GM18519 (cell line): ENCODE data around the gene TINAGL1.

Experiments used
- ATAC-seq: cut with Tn5 transposase; IDR thresholded peaks from one replicate; pipeline ENCODE4 v1.9.1; 2021; ENCODE audit warnings: mild to moderate bottlenecking, moderate library complexity; ENCODE audit not compliant: unreplicated experiment, low FRiP score

Gene TINAGL1

GRCh38 chr1:31567956-31568570 is 8.3 kb upstream of the TINAGL1 start:
- ATAC-seq = no peak

- ATAC-seq = no peak
Observed at GRCh38 chr1:31568895-31569595, 7.3 kb upstream of the TINAGL1 start.

GRCh38 chr1:31569596-31570173 is 6.6 kb upstream of the TINAGL1 start:
- ATAC-seq = no peak

GRCh38 chr1:31570228-31570627 is 6.1 kb upstream of the TINAGL1 start:
- no peak for ATAC-seq

- ATAC-seq = no peak
Observed at GRCh38 chr1:31570906-31571305, 5.4 kb upstream of the TINAGL1 start.

- ATAC-seq = no peak
Observed at GRCh38 chr1:31571340-31572295, 4.7 kb upstream of the TINAGL1 start.

GRCh38 chr1:31572323-31573104 is 3.8 kb upstream of the TINAGL1 start:
- no peak for ATAC-seq

GRCh38 chr1:31573261-31573660 is 3.1 kb upstream of the TINAGL1 start:
- no peak for ATAC-seq

- no peak for ATAC-seq
Observed at GRCh38 chr1:31574749-31575368, 1.5 kb upstream of the TINAGL1 start.

- no peak for ATAC-seq
Observed at GRCh38 chr1:31575369-31576140, 760 bp upstream of the TINAGL1 start.

GRCh38 chr1:31576743-31577455 is 584 bp downstream of the TINAGL1 start:
- no peak for ATAC-seq

GRCh38 chr1:31577515-31578192 is 1.3 kb downstream of the TINAGL1 start:
- no peak for ATAC-seq

- ATAC-seq = no peak
Observed at GRCh38 chr1:31579374-31579773, 3.1 kb downstream of the TINAGL1 start.

- ATAC-seq = no peak
Observed at GRCh38 chr1:31580513-31580870, 4.2 kb downstream of the TINAGL1 start.

- no peak for ATAC-seq
Observed at GRCh38 chr1:31580891-31581603, 4.7 kb downstream of the TINAGL1 start.

GRCh38 chr1:31581821-31582810 is 5.8 kb downstream of the TINAGL1 start:
- ATAC-seq = no peak
